ENCODE data around the gene MTPN.

DNA sequence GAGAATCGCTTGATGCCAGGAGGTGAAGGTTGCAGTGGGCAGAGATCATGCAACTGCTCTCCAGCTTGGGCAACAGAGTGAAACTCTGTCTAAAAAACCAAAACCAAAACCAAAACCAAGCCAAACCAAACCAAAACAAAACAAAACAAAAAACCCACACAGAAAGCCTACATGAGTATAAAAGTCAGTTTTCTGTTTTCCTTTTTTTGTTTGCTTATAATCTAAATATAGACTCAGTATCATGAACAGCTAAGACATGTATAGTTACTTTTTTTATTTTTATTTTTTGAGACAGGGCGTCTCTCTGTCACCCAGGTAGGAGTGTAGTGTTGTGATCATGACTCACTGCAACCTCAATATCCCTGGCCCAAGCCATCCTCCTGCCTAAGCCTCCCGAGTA, 16.8 kb upstream of the MTPN start:
- TF ChIP-seq, protein P1, sequence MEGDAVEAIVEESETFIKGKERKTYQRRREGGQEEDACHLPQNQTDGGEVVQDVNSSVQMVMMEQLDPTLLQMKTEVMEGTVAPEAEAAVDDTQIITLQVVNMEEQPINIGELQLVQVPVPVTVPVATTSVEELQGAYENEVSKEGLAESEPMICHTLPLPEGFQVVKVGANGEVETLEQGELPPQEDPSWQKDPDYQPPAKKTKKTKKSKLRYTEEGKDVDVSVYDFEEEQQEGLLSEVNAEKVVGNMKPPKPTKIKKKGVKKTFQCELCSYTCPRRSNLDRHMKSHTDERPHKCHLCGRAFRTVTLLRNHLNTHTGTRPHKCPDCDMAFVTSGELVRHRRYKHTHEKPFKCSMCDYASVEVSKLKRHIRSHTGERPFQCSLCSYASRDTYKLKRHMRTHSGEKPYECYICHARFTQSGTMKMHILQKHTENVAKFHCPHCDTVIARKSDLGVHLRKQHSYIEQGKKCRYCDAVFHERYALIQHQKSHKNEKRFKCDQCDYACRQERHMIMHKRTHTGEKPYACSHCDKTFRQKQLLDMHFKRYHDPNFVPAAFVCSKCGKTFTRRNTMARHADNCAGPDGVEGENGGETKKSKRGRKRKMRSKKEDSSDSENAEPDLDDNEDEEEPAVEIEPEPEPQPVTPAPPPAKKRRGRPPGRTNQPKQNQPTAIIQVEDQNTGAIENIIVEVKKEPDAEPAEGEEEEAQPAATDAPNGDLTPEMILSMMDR (IDR thresholded peaks at IDR 0.05), result no peak
- TF ChIP-seq POLR2A (IDR thresholded peaks at IDR 0.05), result no peak

Measured in lower leg skin (tissue), 3 donors.